NCI-H510A (cell line): ENCODE results near the gene FLVCR1.

Experiments
- DNase-seq: peaks from one replicate; lab custom pipeline; 2025; lab: John Stamatoyannopoulos, UW

FLVCR1 gene

DNA sequence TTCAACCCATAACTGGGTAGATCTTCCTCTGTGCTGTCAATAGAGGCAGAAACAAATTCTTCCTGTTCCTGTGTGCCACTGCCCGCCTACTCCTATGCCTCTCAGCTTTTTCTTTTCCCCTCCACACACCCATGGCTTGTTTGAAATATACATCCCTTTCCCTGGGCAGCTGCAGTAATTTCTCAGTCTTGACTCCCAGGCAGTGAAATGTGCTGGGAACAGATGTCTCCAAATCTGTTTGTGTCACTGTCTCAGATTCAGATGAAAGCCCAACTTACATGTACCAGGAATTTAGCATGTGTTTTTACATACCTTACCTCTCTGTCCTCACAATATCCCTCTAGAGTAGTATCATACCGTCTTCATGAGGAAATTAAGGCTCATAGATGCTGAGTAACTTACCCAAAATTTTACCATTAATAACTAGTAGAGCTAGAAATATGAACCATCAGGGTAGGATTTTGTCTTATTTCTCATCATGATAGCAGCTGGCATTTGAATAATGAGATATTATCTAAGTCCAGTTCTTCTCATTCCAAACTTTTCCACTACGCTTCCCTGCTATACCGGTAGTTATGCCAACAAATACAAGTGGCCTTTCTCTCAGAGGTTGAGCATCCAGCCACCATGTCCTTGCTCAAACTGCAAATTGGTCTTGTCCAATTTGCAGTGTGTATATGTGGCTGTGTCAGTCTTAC, 87.5 kb downstream of the FLVCR1 start:
- no peak for DNase-seq

DNA sequence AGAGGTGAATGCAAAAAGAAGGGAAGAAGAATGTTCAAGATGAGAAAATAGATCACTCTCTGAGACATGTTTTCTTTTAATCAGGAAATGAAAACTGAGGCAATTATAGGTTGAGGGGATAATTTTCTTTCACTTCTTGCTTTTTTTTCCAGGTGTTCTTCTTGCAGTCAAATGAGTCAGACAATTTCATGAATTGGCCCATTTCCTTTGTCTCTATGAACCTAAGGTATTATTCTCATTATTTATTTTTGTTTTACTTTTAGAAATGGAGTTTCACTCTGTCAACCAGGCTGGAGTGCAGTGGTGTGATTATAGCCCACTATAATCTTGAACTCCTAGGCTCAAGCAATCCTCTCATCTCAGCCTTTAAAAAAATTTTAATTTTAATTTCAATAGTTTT, 88.8 kb downstream of the FLVCR1 start:
- no peak for DNase-seq
